ENCODE measurements around the gene TARBP2. TPM values are rescaled to one million over a fixed set of nuclear protein-coding genes. Genes with fewer than 3 reads are reported as not detected.
A peak's percentile ranks its signal among the peaks of the same experiment; 100 is the strongest.

Gene TARBP2
- polyA plus RNA-seq, 3 donors: 16.6 to 39.4 (median 24.4) TPM

DNA sequence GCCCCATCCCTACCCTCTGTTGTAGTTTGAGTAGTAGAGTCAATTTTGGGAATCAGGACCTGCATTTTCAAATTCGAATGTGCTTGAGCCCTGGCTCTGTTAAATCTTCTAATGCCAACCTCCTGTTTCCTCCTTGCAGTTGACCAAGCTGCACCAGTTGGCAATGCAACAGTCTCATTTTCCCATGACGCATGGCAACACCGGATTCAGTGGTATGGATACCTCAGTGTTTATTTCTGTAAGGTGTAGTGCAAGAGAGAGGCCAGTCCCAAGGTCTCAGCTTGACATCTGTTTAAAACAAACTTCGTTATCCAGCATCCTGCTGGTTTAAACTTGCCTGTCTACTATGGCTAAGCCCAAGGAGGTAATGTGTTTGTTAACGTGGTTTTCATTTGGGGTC lies 34.0 kb upstream of the TARBP2 start:
- Mint-ChIP-seq H3K27ac (peak overlapping the region in 1 of 7 donors; percentile 50), H3K4me3 (no peak overlapping the region), H3K36me3 (peaks cover 90 to 98% of the 10 kb centered on the region in 2 donors), H3K4me1 (no peaks in the 10 kb centered on the region), H3K9me3 (no peaks in the 10 kb centered on the region), H3K27me3 (ENCODE audit: low read depth in 3 of 3) (peaks cover 0 to 2% (median 0%) of the 10 kb centered on the region in 3 donors)
- peaks cover 90% of the 10 kb centered on the region for H3K79me2 ChIP-seq (ENCODE audit: insufficient read depth, low read length)
- peaks cover 99% of the 10 kb centered on the region in 2 donors for H3K36me3 ChIP-seq (replicated peaks in 1 of 2; ENCODE audit: control insufficient read depth in 1 of 2, insufficient read depth in 2 of 2, low read length in 2 of 2)
- no peak overlapping the region for H3K9ac ChIP-seq (ENCODE audit: insufficient read depth, low read length, poor library complexity, severe bottlenecking)
- H3K4me2 ChIP-seq (replicated peaks; ENCODE audit: extremely low read depth, low read length, poor library complexity, severe bottlenecking): no peak overlapping the region
- H3K9me3 ChIP-seq (replicated peaks in 1 of 2; ENCODE audit: control insufficient read depth in 1 of 2, insufficient read depth in 1 of 2, low read length in 2 of 2): no peaks in the 10 kb centered on the region
- H3K27ac ChIP-seq (ENCODE audit: low read depth in 1 of 2, low read length in 2 of 2): no peak overlapping the region
- no peaks in the 10 kb centered on the region for H3K27me3 ChIP-seq (ENCODE audit: control insufficient read depth in 2 of 2, insufficient read depth in 2 of 2, low read length in 2 of 2)
- no peak overlapping the region for H2AFZ ChIP-seq (ENCODE audit: insufficient read depth, low read depth, low read length, poor library complexity, severe bottlenecking)
- TF ChIP-seq, protein P1, sequence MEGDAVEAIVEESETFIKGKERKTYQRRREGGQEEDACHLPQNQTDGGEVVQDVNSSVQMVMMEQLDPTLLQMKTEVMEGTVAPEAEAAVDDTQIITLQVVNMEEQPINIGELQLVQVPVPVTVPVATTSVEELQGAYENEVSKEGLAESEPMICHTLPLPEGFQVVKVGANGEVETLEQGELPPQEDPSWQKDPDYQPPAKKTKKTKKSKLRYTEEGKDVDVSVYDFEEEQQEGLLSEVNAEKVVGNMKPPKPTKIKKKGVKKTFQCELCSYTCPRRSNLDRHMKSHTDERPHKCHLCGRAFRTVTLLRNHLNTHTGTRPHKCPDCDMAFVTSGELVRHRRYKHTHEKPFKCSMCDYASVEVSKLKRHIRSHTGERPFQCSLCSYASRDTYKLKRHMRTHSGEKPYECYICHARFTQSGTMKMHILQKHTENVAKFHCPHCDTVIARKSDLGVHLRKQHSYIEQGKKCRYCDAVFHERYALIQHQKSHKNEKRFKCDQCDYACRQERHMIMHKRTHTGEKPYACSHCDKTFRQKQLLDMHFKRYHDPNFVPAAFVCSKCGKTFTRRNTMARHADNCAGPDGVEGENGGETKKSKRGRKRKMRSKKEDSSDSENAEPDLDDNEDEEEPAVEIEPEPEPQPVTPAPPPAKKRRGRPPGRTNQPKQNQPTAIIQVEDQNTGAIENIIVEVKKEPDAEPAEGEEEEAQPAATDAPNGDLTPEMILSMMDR (IDR thresholded peaks at IDR 0.05): no peak
- no peaks in the 10 kb centered on the region for H3K4me1 ChIP-seq (ENCODE audit: control insufficient read depth in 1 of 2, insufficient read depth in 2 of 2, low read length in 2 of 2)
- DNase-seq: no peak
- intact Hi-C loops (cut with micrococcal nuclease): no loop called here
- H3K4me3 ChIP-seq (replicated peaks in 1 of 3; ENCODE audit: low read depth in 2 of 3, low read length in 3 of 3): no peak overlapping the region
- WGBS (ENCODE audit: insufficient coverage): 100% methylated on average over 2 of the region's 5 CpGs
- H4K20me1 ChIP-seq (ENCODE audit: insufficient read depth, low read length): peaks cover 95% of the 10 kb centered on the region

DNA sequence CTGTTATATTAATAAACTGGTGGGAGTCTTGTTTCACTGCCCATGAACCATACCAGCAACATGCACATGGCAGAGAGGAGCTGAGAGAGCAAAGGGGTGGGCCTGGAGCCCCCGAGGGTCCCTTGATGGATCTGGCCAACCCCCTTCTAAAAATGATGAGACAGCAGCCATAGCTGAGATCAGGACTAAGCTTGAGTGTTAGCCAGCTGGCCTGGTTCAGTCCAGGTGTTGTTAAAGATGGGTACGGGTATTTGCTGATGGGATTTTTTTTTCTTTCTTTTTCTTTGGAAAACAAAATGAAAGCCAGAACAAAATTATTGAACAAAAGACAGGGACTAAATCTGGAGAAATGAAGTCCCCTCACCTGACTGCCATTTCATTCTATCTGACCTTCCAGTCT lies 33.2 kb upstream of the TARBP2 start:
- Mint-ChIP-seq H3K36me3 (peaks cover 88 to 98% of the 10 kb centered on the region in 2 donors), H3K27ac (peak overlapping the region in 3 of 7 donors; percentile 33 to 64 (median 50)), H3K4me3 (no peak overlapping the region), H3K27me3 (ENCODE audit: low read depth in 3 of 3) (peaks cover 0 to 2% (median 0%) of the 10 kb centered on the region in 3 donors), H3K4me1 (no peaks in the 10 kb centered on the region), H3K9me3 (no peaks in the 10 kb centered on the region)
- Histone ChIP-seq H3K79me2 (ENCODE audit: insufficient read depth, low read length) (peaks cover 90% of the 10 kb centered on the region), H3K27ac (ENCODE audit: low read depth in 1 of 2, low read length in 2 of 2) (no peak overlapping the region), H3K4me3 (replicated peaks in 1 of 3; ENCODE audit: low read depth in 2 of 3, low read length in 3 of 3) (no peak overlapping the region), H3K36me3 (replicated peaks in 1 of 2; ENCODE audit: control insufficient read depth in 1 of 2, insufficient read depth in 2 of 2, low read length in 2 of 2) (peaks cover 99% of the 10 kb centered on the region in 2 donors), H3K27me3 (ENCODE audit: control insufficient read depth in 2 of 2, insufficient read depth in 2 of 2, low read length in 2 of 2) (no peaks in the 10 kb centered on the region), H2AFZ (ENCODE audit: insufficient read depth, low read depth, low read length, poor library complexity, severe bottlenecking) (no peak overlapping the region), H3K9ac (ENCODE audit: insufficient read depth, low read length, poor library complexity, severe bottlenecking) (no peak overlapping the region), H3K4me1 (ENCODE audit: control insufficient read depth in 1 of 2, insufficient read depth in 2 of 2, low read length in 2 of 2) (no peaks in the 10 kb centered on the region), H3K4me2 (replicated peaks; ENCODE audit: extremely low read depth, low read length, poor library complexity, severe bottlenecking) (no peak overlapping the region), H4K20me1 (ENCODE audit: insufficient read depth, low read length) (peaks cover 95% of the 10 kb centered on the region), H3K9me3 (replicated peaks in 1 of 2; ENCODE audit: control insufficient read depth in 1 of 2, insufficient read depth in 1 of 2, low read length in 2 of 2) (no peaks in the 10 kb centered on the region)
- intact Hi-C loops (cut with micrococcal nuclease): no loop called here
- TF ChIP-seq, protein P1 (IDR thresholded peaks at IDR 0.05): no peak
- 100% methylated on average over 1 of the region's 2 CpGs for WGBS (ENCODE audit: insufficient coverage)
- no peak for DNase-seq

All from CD14-positive monocyte (primary cell).